ENCODE data around the gene ADCK1. TPM values are rescaled to one million over a fixed set of nuclear protein-coding genes. Genes with fewer than 3 reads are reported as not detected.

ADCK1 gene
- total RNA-seq, 1 experiment from 2014 or later = 12.2 TPM

DNA sequence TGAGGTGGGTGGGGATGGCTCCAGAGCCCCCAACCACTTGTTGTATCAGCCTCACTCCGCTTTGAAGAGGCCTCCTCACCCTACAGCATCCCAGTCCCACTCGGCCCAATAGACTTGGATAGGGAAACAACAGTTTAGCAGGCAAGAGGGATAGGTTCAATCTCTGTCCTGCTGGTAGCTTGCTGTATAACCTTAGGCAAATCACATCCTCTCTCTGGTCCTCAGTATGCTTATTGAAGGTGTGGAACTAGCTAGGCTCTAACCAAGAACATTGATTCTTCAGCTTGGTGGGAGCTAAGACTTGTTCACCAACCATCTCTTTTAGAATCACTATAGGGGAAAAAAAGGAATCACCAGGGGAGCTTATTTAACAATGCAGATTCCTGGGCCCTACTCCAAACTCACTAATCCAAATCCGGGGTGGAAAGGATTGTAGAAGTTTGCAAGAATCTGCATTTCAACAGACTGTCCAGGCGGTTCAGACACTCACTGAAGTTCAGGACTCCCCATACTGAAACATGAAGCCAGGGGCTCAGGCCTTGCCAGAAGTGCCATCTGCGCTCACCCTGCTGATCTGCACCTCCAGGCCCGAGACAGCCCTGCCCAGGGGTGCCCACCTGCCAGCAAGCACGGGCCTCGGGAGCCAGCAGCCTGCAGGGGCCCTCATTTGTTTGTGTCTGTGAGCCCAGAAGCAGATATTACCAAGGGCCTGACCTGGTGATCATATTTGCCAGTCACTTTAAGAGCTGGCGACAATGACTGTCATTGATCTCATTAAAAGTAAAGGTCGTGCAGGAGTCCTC lies 113.0 kb downstream of the ADCK1 start:
- no peak overlapping the region for H3K4ac ChIP-seq (ENCODE audit: low read depth, low read length)
- no peaks in the 10 kb centered on the region for H3K9me3 ChIP-seq (ENCODE audit: control insufficient read depth, low read depth, low read length)
- no peaks in the 10 kb centered on the region for H4K20me1 ChIP-seq (ENCODE audit: control insufficient read depth, insufficient read depth, insufficient read length)
- no peak overlapping the region for H2AK5ac ChIP-seq (ENCODE audit: insufficient read length, low read length)
- no peaks in the 10 kb centered on the region for H3K79me2 ChIP-seq (ENCODE audit: insufficient read depth, low read length)
- no peak overlapping the region for H2BK12ac ChIP-seq (ENCODE audit: insufficient read length, low read depth, low read length)
- no peak overlapping the region for H4K8ac ChIP-seq (replicated peaks; ENCODE audit: insufficient read length, low read depth, low read length)
- H3K14ac ChIP-seq (ENCODE audit: insufficient read depth, low read length) = 0 out of 2 replicates have a peak overlapping the region, but pooled peaks have one; percentile 22
- no peak overlapping the region for H2BK15ac ChIP-seq (ENCODE audit: low read depth, low read length)
- H2BK120ac ChIP-seq (ENCODE audit: low read depth, low read length, poor library complexity, severe bottlenecking) = no peak overlapping the region
- H2AFZ ChIP-seq (ENCODE audit: low read length) = no peak overlapping the region
- H3T11ph ChIP-seq (ENCODE audit: low read length) = no peak overlapping the region
- H3K56ac ChIP-seq (ENCODE audit: insufficient read length, low read depth, low read length) = no peak overlapping the region
- Mint-ChIP-seq H3K36me3 (ENCODE audit: insufficient read depth in 1 of 3, low read depth in 3 of 3) (no peaks in the 10 kb centered on the region; a peak in 1 of 7 replicates), H3K27ac (peak overlapping the region in 1 of 3 experiments; percentile 49; a peak in 2 of 7 replicates), H3K4me3 (no peak overlapping the region), H3K4me1 (peaks cover 46 to 47% of the 10 kb centered on the region in 2 experiments), H3K27me3 (ENCODE audit: low read depth) (no peaks in the 10 kb centered on the region), H3K9me3 (no peaks in the 10 kb centered on the region)
- no peak overlapping the region for H3K4me2 ChIP-seq (ENCODE audit: insufficient read depth, insufficient read length, low read length)
- no peak overlapping the region for H3K18ac ChIP-seq (ENCODE audit: insufficient read length, low read depth, low read length)
- no peaks in the 10 kb centered on the region for H3K27me3 ChIP-seq (ENCODE audit: insufficient read depth, low read length)
- no peak overlapping the region for H4K5ac ChIP-seq (ENCODE audit: insufficient read length, low read depth, low read length)
- no peak overlapping the region for H4K91ac ChIP-seq (ENCODE audit: insufficient read length, low read depth, low read length)
- H3K23ac ChIP-seq (ENCODE audit: insufficient read length, low read depth, low read length) = no peak overlapping the region
- H2BK20ac ChIP-seq (ENCODE audit: low read depth, low read length, poor library complexity, severe bottlenecking) = no peak overlapping the region
- H3K79me1 ChIP-seq (ENCODE audit: insufficient read depth, low read depth, low read length, poor library complexity, severe bottlenecking) = no peaks in the 10 kb centered on the region
- H3K4me1 ChIP-seq (ENCODE audit: insufficient read depth, low read length) = peaks cover 5% of the 10 kb centered on the region
- TF ChIP-seq, protein P1, sequence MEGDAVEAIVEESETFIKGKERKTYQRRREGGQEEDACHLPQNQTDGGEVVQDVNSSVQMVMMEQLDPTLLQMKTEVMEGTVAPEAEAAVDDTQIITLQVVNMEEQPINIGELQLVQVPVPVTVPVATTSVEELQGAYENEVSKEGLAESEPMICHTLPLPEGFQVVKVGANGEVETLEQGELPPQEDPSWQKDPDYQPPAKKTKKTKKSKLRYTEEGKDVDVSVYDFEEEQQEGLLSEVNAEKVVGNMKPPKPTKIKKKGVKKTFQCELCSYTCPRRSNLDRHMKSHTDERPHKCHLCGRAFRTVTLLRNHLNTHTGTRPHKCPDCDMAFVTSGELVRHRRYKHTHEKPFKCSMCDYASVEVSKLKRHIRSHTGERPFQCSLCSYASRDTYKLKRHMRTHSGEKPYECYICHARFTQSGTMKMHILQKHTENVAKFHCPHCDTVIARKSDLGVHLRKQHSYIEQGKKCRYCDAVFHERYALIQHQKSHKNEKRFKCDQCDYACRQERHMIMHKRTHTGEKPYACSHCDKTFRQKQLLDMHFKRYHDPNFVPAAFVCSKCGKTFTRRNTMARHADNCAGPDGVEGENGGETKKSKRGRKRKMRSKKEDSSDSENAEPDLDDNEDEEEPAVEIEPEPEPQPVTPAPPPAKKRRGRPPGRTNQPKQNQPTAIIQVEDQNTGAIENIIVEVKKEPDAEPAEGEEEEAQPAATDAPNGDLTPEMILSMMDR (conservative IDR thresholded peaks at IDR 0.05) = peak; percentile 30; the same call in 1 of the 3 replicates
- H3K9ac ChIP-seq (ENCODE audit: extremely low read depth, insufficient read length, low read length) = no peak overlapping the region
- no CpG with 5 or more reads among the region's 10 CpGs for WGBS (ENCODE audit: extremely low coverage, insufficient read length, low lambda C conversion rate)
- no peak overlapping the region for H2BK5ac ChIP-seq (ENCODE audit: insufficient read length, low read length)
- no peak overlapping the region for H3K27ac ChIP-seq (ENCODE audit: insufficient read length, low read depth, low read length)
- DNase-seq = no peak
- H3K23me2 ChIP-seq (ENCODE audit: insufficient read length, low read depth, low read length, poor library complexity, severe bottlenecking) = no peaks in the 10 kb centered on the region
